Stimulated activated CD4-positive, alpha-beta T cell treated with anti-CD3 and anti-CD28 coated beads, Interleukin-1b, Interleukin-23, amount 100 ng/mL, for 24 hours (primary cell): ENCODE measurements around the gene PFKFB2.

ENCODE experiments used
- DNase-seq, 4 experiments: peaks; one replicate each; pipeline ENCODE4 v3.0.0-alpha.2; 2020; ENCODE audit warnings: low read depth in 4 of 4, low spot score in 1 of 4

The PFKFB2 gene

DNA sequence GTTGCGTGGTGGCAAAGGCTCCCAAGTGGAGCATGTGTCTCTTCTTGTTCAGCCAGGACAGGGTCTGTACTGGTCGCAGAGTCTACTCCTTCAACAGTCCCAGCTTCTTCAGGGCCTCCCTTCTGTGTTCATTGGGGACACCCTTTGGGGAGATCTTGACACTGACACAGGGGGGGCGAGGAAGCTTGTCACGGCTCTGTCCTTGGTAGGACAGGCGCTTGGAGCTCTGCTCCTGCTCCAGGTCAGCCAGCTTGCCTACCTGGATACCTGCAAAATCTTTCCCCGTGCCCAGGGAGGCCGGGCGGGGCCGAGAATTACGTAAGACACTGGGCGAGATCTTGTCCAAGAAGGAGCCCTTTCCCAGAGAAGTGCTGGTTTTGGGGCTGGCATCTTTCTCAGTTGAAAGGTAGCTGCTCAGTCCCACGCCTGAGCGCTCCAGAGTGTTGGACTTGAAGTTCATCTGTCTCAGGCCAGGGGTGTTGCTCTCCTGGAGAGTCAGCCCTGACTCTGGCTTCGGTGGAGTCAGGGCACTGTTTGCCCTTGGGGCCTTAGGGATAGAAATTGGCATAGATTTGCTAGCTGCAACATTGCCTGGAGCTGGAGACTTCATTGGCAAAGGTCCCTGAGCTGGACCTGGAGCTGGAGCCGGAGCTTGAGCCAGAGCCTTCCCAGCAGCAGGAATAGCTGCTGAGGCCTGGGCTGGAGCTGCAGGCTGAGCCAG, 31.0 kb upstream of the PFKFB2 start:
- DNase-seq, result no peak

DNA sequence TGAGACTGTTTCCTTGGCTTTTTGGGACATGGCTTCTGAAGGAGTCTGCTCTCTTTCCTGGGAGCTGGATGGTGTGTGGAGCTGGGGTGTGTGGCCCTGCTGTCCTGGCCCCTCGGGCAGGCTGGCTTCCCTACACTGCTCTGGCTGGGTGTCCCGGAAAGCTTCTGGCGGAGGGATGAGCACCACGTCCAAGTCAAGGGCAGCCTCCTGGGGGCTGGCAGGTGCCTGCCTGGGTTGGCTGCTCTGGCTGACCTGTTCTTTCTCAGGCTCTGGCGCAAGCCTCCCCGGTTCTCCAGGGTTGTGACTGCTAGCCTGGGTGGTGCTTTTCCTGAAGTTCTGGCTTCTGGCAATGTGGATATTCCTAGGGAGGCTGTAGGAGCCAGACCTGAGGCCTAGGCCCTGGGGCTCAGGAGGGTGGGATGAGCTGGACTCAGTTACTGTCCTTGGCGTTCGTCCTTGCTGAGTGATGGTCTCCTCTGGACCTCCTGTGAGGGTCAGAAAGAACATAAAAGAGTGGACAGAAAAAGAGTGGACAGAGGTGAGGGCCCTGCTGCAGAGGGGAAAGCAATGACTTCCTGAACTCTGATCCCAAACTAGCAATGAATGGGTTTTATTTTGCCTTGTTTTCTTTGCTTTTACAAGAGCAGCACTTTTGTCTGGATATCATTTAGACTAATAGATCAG, 29.9 kb upstream of the PFKFB2 start:
- no peak for DNase-seq

DNA sequence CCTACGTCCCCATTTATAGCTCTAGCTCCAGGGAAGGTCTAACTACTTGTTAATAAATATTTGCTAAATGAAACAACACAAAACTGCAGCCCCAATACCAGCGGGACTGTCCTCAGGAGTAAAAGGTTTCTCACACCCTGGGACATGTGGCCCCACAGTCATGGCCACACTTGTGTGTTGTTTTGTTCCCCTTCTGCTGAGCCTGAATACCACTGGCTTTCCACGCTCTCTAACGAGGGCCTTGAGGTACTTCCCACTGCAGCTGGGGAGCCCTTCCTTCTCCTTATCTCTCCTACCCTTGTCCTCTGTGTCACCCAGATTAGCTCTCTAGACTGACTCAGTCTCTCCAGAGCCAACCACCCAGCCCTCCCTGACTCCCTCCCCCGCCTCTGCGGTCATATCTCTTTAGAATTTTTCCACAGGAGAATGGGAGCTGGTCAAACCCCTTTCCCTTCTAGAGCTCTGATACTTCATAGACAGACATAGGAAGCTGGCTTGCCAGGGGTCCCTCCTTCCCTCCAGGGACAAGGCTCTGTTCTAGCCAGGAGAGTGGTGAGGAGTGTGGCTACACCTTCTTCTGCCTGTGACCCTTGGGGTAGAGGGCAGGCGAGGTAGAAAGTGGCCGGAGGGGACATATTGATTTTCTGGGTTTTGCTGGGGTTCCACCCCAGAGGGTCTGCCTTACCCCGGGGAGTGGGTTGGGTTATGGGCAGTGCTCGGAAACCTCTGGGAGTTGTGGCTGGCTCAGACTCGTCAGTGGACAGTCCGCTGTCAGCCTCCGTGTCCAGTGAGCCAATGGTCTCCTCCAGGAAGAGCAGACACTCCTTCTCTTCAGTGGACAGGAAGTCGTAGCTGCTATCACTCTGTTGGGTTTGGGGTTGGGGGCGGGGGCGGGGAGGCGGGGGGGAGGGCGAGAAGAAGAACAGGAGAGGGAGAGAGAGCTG, 28.6 kb upstream of the PFKFB2 start:
- no peak for DNase-seq

- DNase-seq, result no peak
Measured at GRCh38 chr1:207025146-207025880, 27.8 kb upstream of the PFKFB2 start.

DNA sequence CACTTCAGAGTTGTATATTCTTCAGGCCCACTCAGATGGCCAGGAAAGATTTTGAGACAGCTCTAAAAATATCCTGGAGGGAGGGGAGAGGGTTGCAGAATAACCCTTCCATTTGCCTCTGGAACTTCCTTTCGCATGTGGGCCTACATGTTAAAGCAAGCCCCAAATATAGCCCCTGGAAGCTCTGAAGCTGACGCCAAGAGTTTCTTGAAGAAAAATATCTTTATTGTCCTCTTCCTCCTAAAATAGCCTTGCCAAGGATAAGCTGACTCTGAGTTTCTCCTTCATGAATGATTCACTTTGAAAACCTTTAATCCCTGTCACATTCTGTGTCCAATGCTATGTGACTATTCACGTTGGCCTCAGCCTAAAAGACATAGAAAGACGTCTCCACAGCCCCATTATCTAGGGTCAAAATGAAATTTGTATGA, 27.0 kb upstream of the PFKFB2 start:
- DNase-seq, result no peak

- no peak for DNase-seq
Measured at GRCh38 chr1:207027206-207027777, 25.8 kb upstream of the PFKFB2 start.

- no peak for DNase-seq
Measured at GRCh38 chr1:207027921-207028320, 25.2 kb upstream of the PFKFB2 start.

DNA sequence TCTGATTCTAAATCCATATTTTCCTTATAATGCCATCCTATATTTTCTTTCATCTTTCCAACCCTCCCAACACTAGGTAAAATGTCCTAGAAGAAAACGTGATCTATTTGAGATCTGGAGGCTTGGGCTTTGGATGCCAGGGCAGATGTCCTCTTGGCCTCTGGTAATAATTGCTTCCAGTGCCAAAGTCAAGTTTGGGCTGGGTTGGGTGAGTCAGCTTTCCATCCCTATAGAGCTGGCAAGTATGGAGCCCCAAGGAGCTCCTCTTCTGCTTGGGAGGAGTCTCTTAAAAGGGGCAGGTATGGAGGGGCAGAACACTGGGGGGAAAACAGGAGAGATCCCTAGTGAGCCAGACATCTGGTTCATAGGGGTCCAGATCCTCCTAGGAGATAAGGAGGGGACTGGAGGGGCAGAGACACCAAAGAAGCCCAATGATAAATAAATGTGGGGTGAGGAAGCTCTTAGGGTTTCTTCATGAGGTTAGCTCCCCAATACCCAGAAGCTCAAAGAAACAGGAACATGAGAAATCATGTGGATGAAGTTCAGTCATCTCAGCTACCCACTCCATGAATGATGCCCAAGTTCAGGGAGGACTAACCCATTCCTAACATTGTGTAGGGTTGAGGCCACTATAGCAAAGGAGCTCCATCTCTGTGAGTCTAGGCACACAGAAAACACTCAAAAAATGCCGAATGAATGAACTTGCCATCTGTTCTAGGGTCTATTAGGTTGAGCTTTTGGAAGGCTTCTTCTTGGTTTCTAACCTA, 24.0 kb upstream of the PFKFB2 start:
- DNase-seq, result no peak

DNA sequence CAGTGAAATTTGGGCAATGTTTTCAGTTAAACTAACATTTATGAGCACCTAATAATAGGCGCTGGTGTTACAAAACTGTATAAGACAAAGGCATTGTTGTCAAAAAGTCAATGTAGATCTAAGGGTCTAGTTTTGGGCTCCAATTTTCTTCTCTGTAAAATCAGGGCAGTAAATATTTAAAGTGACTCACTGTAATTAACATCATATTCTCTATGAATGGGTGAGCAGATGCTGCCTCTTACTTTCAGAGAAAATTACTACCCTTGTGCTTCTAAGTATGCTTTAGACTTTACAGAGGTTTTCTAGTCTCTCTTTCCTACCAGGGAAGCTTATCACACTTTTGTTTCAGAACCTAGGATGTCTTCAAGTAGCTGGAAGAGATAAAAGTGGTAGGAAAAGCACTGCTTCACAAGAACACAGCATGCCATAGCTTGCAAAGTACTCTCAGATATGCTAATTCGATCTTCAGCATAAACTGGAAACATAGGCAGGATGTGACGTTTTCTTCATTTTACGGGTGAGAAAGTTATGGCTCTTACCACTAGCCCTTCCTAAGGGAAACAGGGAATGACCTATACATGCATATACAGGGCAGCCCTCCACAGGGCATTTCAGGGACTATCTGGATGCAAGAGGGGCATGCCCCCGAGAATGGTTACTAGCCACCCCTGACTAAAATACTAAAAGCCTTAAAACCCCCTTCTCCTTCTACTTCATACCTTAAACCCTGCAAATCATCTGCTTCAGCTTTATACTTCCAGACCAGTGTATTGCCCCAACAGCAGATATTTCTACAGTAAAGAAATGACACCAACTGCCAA, 23.2 kb upstream of the PFKFB2 start:
- no peak for DNase-seq

GRCh38 chr1:207030522-207031009, 22.5 kb upstream of the PFKFB2 start:
- DNase-seq, result no peak

DNA sequence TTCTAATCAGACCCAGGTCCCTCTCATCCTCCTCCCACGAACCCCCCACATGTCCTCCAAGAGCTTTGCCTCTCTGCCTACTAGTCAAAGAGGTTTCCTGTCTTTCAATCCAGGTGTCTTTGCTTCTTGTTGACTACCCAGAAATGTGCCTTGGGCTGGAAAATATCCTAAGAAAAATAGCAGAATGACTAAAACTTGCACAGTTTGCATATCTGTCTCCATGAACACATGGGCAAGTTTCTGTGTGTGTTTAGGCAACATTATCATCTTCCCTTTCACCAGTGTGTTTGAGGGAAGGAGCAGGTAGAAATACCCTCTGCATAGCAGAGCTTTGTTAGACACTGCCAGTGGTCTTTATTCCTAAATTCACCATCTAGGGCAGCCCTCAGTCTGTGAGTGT, 22.1 kb upstream of the PFKFB2 start:
- no peak for DNase-seq

DNA sequence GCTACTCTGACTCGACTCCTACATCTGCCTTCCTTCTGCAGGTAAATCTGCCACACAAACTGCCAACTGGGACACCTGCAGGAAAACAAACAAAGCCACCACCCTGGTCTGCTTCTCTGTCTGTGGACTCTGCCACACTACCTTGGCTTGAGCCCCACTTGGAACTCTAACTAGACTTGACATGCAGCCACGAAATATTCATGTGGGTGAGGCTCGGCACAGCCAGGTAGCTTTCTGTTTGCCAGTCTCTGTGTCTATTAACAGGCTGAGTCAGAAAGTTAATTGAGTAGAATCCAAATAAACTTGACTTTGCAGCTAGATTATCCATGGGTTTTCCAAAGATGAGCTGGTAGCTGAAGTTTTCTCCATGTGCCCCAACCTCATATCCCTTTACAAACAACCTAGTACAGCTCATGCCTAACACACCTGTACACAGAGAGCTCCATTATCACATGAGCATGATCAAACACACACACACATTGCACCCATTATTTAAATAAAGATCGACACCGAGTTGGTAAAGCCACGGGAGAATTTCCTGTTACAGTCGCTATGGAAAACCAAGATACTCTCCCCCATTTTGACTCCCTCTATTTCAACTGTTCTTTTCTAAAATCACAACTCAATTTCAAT, 21.3 kb upstream of the PFKFB2 start:
- no peak for DNase-seq

- no peak for DNase-seq
Measured at GRCh38 chr1:207032528-207033017, 20.5 kb upstream of the PFKFB2 start, which contains the start of gene C1orf116. Gene C1orf116 (minus strand): TSS chr1:207032756. CDS start chr1:207027598, 5,158 bp downstream.

- DNase-seq, result no peak
Measured at GRCh38 chr1:207033302-207033701, 19.8 kb upstream of the PFKFB2 start.

DNA sequence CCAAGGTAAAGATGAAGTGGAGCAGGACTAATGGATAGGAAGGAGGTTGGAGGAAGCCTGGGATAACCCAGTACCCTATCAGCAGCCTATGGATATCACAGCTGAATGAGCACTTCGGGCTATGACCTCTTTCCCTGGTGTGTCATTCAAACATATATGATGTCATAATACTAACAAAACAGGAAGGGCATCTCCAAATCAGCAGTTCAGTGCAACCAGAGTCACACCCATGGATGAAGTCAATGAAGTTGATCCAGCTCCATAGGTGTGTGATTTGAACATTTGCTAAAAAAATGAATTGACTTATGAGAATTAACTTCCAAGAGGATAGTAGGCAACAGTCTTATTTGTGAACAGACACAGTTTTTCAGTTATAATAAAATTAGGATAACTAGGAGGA, 18.9 kb upstream of the PFKFB2 start:
- DNase-seq, result no peak

GRCh38 chr1:207034998-207035397, 18.1 kb upstream of the PFKFB2 start:
- DNase-seq, result no peak

DNA sequence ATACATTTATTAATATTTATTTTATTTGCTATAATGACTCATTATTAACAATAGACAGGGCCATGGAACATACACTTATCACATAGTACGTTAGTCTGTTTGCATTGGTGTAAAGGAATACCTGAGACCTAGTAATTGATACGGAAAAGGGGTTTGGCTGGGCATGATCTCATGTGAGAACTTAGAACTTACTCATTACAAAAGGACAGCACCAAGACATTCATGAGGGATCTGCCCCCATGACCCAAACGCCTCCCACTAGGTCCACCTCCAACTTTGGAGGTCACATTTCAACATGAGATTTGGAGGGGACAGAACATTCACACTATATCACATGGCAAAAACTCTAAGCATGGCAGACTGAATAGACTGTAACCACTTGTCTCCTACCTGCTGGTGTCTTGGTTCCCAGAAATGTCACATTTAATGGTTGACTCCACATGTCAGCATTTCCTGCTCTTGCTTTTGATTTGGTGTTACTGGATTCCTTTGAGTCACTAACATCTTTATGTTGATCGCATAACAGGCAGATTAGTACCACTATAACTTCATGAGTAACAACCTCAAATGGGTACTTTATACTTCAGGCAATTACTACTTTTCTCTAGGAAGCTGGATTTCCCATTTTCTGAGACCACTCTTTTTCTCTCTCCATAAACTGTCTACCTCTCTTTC, 17.1 kb upstream of the PFKFB2 start:
- no peak for DNase-seq

DNA sequence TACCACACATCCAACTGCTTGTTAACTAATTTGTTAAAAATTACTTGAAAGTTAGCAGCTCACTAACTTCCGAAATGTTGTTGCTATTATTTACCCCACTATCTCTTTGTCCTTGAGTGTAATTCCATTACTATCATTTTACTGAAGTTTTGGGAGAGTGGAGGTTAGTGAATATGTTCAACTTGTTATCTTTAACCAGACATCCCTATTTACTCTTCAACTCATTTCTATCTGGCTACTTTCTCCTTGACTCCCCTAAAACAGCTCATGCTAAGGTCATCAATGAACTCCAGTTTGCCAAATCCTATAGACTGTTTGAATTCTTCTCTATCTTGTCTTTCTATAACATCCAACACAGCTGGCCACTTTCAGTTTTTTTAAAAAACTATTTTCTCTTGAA, 16.2 kb upstream of the PFKFB2 start:
- DNase-seq, result no peak
